ENCODE data around the gene RASA3.
"Not testable (repeated sequence)": the region's sequence is repeated elsewhere in the genome, so short reads cannot be mapped to it uniquely, and the experiment has no call there.

RASA3 gene

GRCh38 chr13:114103801-114104654, 28.4 kb downstream of the RASA3 start:
- no peak for DNase-seq (ENCODE audit: low read depth)
- H3K4me3 ChIP-seq (ENCODE audit: low read depth, low read length), result no peak overlapping the region
- TF ChIP-seq CTCF (conservative IDR thresholded peaks at IDR 0.05; ENCODE audit: low read depth, low read length), result no peak

GRCh38 chr13:114103289-114103621, 29.2 kb downstream of the RASA3 start:
- H3K4me3 ChIP-seq (ENCODE audit: low read depth, low read length); DNase-seq (ENCODE audit: low read depth): not testable (repeated sequence)

GRCh38 chr13:114102521-114103288, 29.7 kb downstream of the RASA3 start:
- H3K4me3 ChIP-seq (ENCODE audit: low read depth, low read length), result no peak overlapping the region
- no peak for DNase-seq (ENCODE audit: low read depth)
- TF ChIP-seq CTCF (conservative IDR thresholded peaks at IDR 0.05; ENCODE audit: low read depth, low read length), result no peak

GRCh38 chr13:114102131-114102520, 30.3 kb downstream of the RASA3 start:
- TF ChIP-seq CTCF (conservative IDR thresholded peaks at IDR 0.05; ENCODE audit: low read depth, low read length), result no peak
- DNase-seq (ENCODE audit: low read depth), result no peak
- H3K4me3 ChIP-seq (ENCODE audit: low read depth, low read length), result no peak overlapping the region

GRCh38 chr13:114101358-114102130, 30.9 kb downstream of the RASA3 start:
- DNase-seq (ENCODE audit: low read depth), result no peak
- TF ChIP-seq CTCF (conservative IDR thresholded peaks at IDR 0.05; ENCODE audit: low read depth, low read length), result no peak

GRCh38 chr13:114100446-114101357, 31.7 kb downstream of the RASA3 start:
- H3K4me3 ChIP-seq (ENCODE audit: low read depth, low read length), result no peak overlapping the region

More at GRCh38 chr13:114101358-114102130, 30.9 kb downstream of the RASA3 start:
- no peak overlapping the region for H3K4me3 ChIP-seq (ENCODE audit: low read depth, low read length)

More at GRCh38 chr13:114100446-114101357, 31.7 kb downstream of the RASA3 start:
- TF ChIP-seq CTCF (conservative IDR thresholded peaks at IDR 0.05; ENCODE audit: low read depth, low read length), result no peak
- DNase-seq (ENCODE audit: low read depth), result no peak

Measured in choroid plexus epithelial cell (primary cell).